K562 (cell line): ENCODE data around the gene ASB10. TPM values are rescaled to one million over a fixed set of nuclear protein-coding genes. Genes with fewer than 3 reads are reported as not detected.

Experiments
- AFF4 ChIP-seq: sonication (generic); formaldehyde crosslinking; IDR thresholded peaks from 2 replicates; pipeline ENCODE4 v1.8.0; 2023; ENCODE audit warnings: mild to moderate bottlenecking, missing genetic modification reagents
- CBX5 ChIP-seq: IDR thresholded peaks from 2 replicates; pipeline ENCODE4 v1.6.1; 2014; ENCODE audit warnings: low read depth, borderline replicate concordance
- CTBP1 ChIP-seq: fragments of 450-650 bp; IDR thresholded peaks from 2 replicates; pipeline ENCODE4 v1.6.1; 2016; ENCODE audit warnings: borderline replicate concordance
- DNMT1 ChIP-seq: fragments of 450-650 bp; IDR thresholded peaks from 2 replicates; pipeline ENCODE4 v1.6.1; 2016; ENCODE audit warnings: antibody characterized with exemption, mild to moderate bottlenecking
- EHMT2 ChIP-seq: fragments of 450-650 bp; IDR thresholded peaks from 2 replicates; pipeline ENCODE4 v1.6.1; 2018; ENCODE audit warnings: antibody characterized with exemption
- HNRNPH1 ChIP-seq: fragments of 200-400 bp; formaldehyde crosslinking; optimal IDR thresholded peaks from 2 replicates; pipeline ENCODE3; 2017; ENCODE audit warnings: low read depth, mild to moderate bottlenecking, low read length, moderate library complexity
- ILF3 ChIP-seq: fragments of 450-650 bp; IDR thresholded peaks from 2 replicates; pipeline ENCODE4 v1.6.1; 2018; ENCODE audit warnings: antibody characterized with exemption, mild to moderate bottlenecking, moderate library complexity, borderline replicate concordance
- KDM2B ChIP-seq: fragments of 250-450 bp; sonication (Bioruptor Pico); IDR thresholded peaks from 2 replicates; pipeline ENCODE4 v1.8.0; 2021; ENCODE audit warnings: mild to moderate bottlenecking, moderate library complexity
- RBM14 ChIP-seq: fragments of 200-400 bp; formaldehyde crosslinking; IDR thresholded peaks from 2 replicates; pipeline ENCODE4 v1.6.1; 2018; ENCODE audit warnings: low read depth, mild to moderate bottlenecking, low read length, moderate library complexity, borderline replicate concordance; ENCODE audit not compliant: insufficient read depth
- SMAD3 ChIP-seq: fragments of 450-650 bp; formaldehyde crosslinking; conservative IDR thresholded peaks from 2 replicates; pipeline ENCODE4 v1.4.0; 2020; ENCODE audit warnings: mild to moderate bottlenecking
- SOX6 ChIP-seq: fragments of 450-650 bp; IDR thresholded peaks from 2 replicates; pipeline ENCODE4 v1.6.1; 2014; ENCODE audit warnings: mild to moderate bottlenecking
- TAF9B ChIP-seq: fragments of 450-650 bp; IDR thresholded peaks from 2 replicates; pipeline ENCODE4 v1.6.1; 2018; ENCODE audit warnings: mild to moderate bottlenecking; ENCODE audit not compliant: partially characterized antibody
- TFE3 ChIP-seq: fragments of 450-650 bp; formaldehyde crosslinking; IDR thresholded peaks from 2 replicates; pipeline ENCODE4 v1.4.0; 2020; ENCODE audit warnings: mild to moderate bottlenecking, mixed read lengths
- TRIM24 ChIP-seq, 2 experiments: fragments of 450-650 bp; IDR thresholded peaks; 2 replicates each; pipeline ENCODE4 v1.6.1; 2016
- ZFP1 ChIP-seq: fragments of 450-650 bp; formaldehyde crosslinking; IDR thresholded peaks from 2 replicates; pipeline ENCODE4 v1.4.0; 2020; ENCODE audit warnings: mild to moderate bottlenecking, mixed read lengths
- ZKSCAN1 ChIP-seq: fragments of 150-350 bp; IDR thresholded peaks from 2 replicates; pipeline ENCODE4 v1.6.1; 2016; ENCODE audit warnings: low read depth, low read length
- ZNF174 ChIP-seq: fragments of 250-450 bp; sonication (Bioruptor Pico); IDR thresholded peaks from 2 replicates; pipeline ENCODE4 v1.4.0; 2020; ENCODE audit warnings: mild to moderate bottlenecking
- ZNF280B ChIP-seq: fragments of 250-450 bp; sonication (Bioruptor Pico); IDR thresholded peaks from 2 replicates; pipeline ENCODE4 v1.5.1; 2021; ENCODE audit warnings: mild to moderate bottlenecking
- ZNF444 ChIP-seq: fragments of 250-450 bp; sonication (Bioruptor Pico); IDR thresholded peaks from 2 replicates; pipeline ENCODE4 v1.4.0; 2020; ENCODE audit warnings: mild to moderate bottlenecking, moderate library complexity
- ZNF75A ChIP-seq: fragments of 450-650 bp; formaldehyde crosslinking; IDR thresholded peaks from 2 replicates; pipeline ENCODE4 v1.4.0; 2020; ENCODE audit warnings: mild to moderate bottlenecking
- ZSCAN29 ChIP-seq: fragments of 450-650 bp; IDR thresholded peaks from 2 replicates; pipeline ENCODE4 v1.6.1; 2017
- polyA plus RNA-seq, 8 experiments: library from polyadenylated mRNA; depleted of rRNA in 4 of 8; stranded (reverse) in 5 of 8; unstranded in 3 of 8; fragments of >200 nt; fragmentation: Nextera tagmentation in 2 of 8; fragmentation: Illumina TruSeq in 1 of 8; extraction: Ambion mirVana in 2 of 8; extraction: Trizol in 1 of 8; gene quantifications; 2 replicates each; pipeline versions ENCODE4 v1.2.1 to v1.2.3, GENCODE V29; 2011 to 2014; ENCODE audit warnings: inconsistent platforms in 1 of 8, missing spikeins in 1 of 8
- total RNA-seq, 7 experiments: library from RNA; depleted of rRNA in 6 of 7; stranded (reverse); fragments of >200 nt in 6 of 7; fragmentation: Illumina TruSeq in 2 of 7; extraction: Trizol in 2 of 7; gene quantifications; 2 replicates each; pipeline versions ENCODE4 v1.2.1 to v1.2.3, GENCODE V29; 2011 to 2021; ENCODE audit warnings: low replicate concordance in 1 of 7
- TF ChIP-seq, protein P1 (sequence below): sonication (generic); formaldehyde crosslinking; IDR thresholded peaks from 2 replicates; pipeline ENCODE4 v1.8.0; 2022; ENCODE audit warnings: mild to moderate bottlenecking, low read depth, missing genetic modification reagents

Gene ASB10
- total and polyA plus RNA-seq, 9 of the 15 experiments (the other 6 are each of a cell fraction or from before 2014, with no cell fraction given), result not detected

- no peak for TF ChIP-seq ZNF174 (CRISPR knock-in tag)
- no peak for TF ChIP-seq ILF3
- peak; percentile 62; the same call in 1 of the 2 replicates for TF ChIP-seq EHMT2
- no peak for TF ChIP-seq ZNF75A (CRISPR knock-in tag)
- no peak for TF ChIP-seq ZSCAN29
- TF ChIP-seq CBX5, result no peak
- peak; percentile 87 for TF ChIP-seq CTBP1
- no peak for TF ChIP-seq ZKSCAN1
- TF ChIP-seq HNRNPH1, result no peak
- peak; percentile 10 to 46; a peak in 1 of 4 replicates for TF ChIP-seq TRIM24 (IDR thresholded peaks at IDR 0.05)
- TF ChIP-seq ZNF444 (CRISPR knock-in tag), result no peak
- TF ChIP-seq, protein P1, sequence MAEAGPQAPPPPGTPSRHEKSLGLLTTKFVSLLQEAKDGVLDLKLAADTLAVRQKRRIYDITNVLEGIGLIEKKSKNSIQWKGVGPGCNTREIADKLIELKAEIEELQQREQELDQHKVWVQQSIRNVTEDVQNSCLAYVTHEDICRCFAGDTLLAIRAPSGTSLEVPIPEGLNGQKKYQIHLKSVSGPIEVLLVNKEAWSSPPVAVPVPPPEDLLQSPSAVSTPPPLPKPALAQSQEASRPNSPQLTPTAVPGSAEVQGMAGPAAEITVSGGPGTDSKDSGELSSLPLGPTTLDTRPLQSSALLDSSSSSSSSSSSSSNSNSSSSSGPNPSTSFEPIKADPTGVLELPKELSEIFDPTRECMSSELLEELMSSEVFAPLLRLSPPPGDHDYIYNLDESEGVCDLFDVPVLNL (CRISPR knock-in tag), result no peak
- TF ChIP-seq ZFP1 (CRISPR knock-in tag), result no peak
- TF ChIP-seq SOX6, result 0 out of 2 replicates have a peak, but pooled peaks have one; percentile 14
- no peak for TF ChIP-seq AFF4 (CRISPR knock-in tag)
- TF ChIP-seq DNMT1, result peak; percentile 73; the same call in 1 of the 2 replicates
- TF ChIP-seq KDM2B, result peak; percentile 73; the same call in 1 of the 2 replicates
- no peak for TF ChIP-seq SMAD3 (CRISPR knock-in tag)
- peak; percentile 53; the same call in 1 of the 2 replicates for TF ChIP-seq RBM14
- no peak for TF ChIP-seq TAF9B
- TF ChIP-seq ZNF280B, result no peak
- no peak for TF ChIP-seq TFE3 (CRISPR knock-in tag)
Observed at GRCh38 chr7:151168003-151168786, 18.9 kb downstream of the ASB10 start (continued).
